Transverse colon (tissue), 4 donors: ENCODE measurements around the gene UPK1A. TPM values are rescaled to one million over a fixed set of nuclear protein-coding genes. Genes with fewer than 3 reads are reported as not detected.
A peak's percentile ranks its signal among the peaks of the same experiment; 100 is the strongest.

Experiments
- DNase-seq: peaks from one replicate; pipeline ENCODE4 v3.0.0-alpha.2; 2019
- H3K27ac ChIP-seq, 4 donors: fragments of 200-600 bp; sonication (generic); 2 replicates each; pipeline ENCODE4 v1.5.1; 2016 to 2018; ENCODE audit warnings: inconsistent platforms in 4 of 4
- H3K27me3 ChIP-seq: fragments of 200-600 bp; sonication (generic); 2 replicates; pipeline ENCODE4 v1.5.1; 2017; ENCODE audit warnings: inconsistent platforms
- H3K36me3 ChIP-seq, 4 donors: fragments of 200-600 bp; sonication (generic); 2 replicates each; pipeline ENCODE4 v1.5.1; 2017 to 2019; ENCODE audit warnings: inconsistent platforms in 4 of 4
- H3K4me1 ChIP-seq, 4 donors: fragments of 200-600 bp; sonication (generic); 2 replicates each; pipeline ENCODE4 v1.5.1; 2017 to 2020; ENCODE audit warnings: inconsistent platforms in 4 of 4
- H3K4me3 ChIP-seq, 4 donors: fragments of 200-600 bp; sonication (generic); 1 replicate in 1 of 4; 2 replicates in 3 of 4; pipeline versions ENCODE4 v1.5.1 to v1.6.1; 2017 to 2019; ENCODE audit warnings: inconsistent platforms in 4 of 4
- H3K9me3 ChIP-seq, 2 donors: fragments of 200-600 bp; sonication (generic); 2 replicates each; pipeline ENCODE4 v1.5.1; 2017 to 2019; ENCODE audit warnings: inconsistent platforms in 2 of 2
- EP300 ChIP-seq: sonication (generic); formaldehyde crosslinking; IDR thresholded peaks from one replicate; pipeline ENCODE4 v1.6.1; 2017; ENCODE audit warnings: antibody characterized with exemption, low read depth
- POLR2A ChIP-seq: fragments of 450-650 bp; IDR thresholded peaks from one replicate; pipeline ENCODE4 v1.6.1; 2016; ENCODE audit warnings: antibody characterized with exemption, mild to moderate bottlenecking, moderate library complexity
- POLR2AphosphoS5 ChIP-seq, 3 donors: sonication (generic); formaldehyde crosslinking; IDR thresholded peaks; one replicate each; pipeline ENCODE4 v1.6.1; 2016; ENCODE audit warnings: antibody characterized with exemption in 3 of 3
- WGBS, 2 donors: methylation state at CpG; one replicate each; pipeline ENCODE4 v1.1.5; 2018; ENCODE audit warnings: low coverage in 1 of 2; 5-methylcytosine and 5-hydroxymethylcytosine counted together
- in situ Hi-C, 4 donors: fragments of 200-750 bp; cut with MboI; loops; one replicate each; pipeline versions ENCODE4 v1.15.0 to v1.15.1; 2017; ENCODE audit warnings: low sequenced_read_pairs in 3 of 4, low pct_ligation_motif_present in 1 of 4, low pct_unique_long_range_greater_than_20kb in 1 of 4
- intact Hi-C: fragments of 100-400 bp; cut with DNase I; formaldehyde crosslinking; loops from one replicate; pipeline ENCODE4 v1.15.1; 2023; ENCODE audit warnings: low total_unique reads
- total RNA-seq, 4 donors: library from RNA; depleted of rRNA; stranded (reverse); fragments of >200 nt; gene quantifications; one replicate each; pipeline ENCODE4 v1.1.0, GENCODE V29; 2016
- TF ChIP-seq, protein P1 (sequence below), 5 experiments: fragments of 200-600 bp in 3 of 5; fragments of 450-650 bp in 2 of 5; sonication (generic) in 3 of 5; IDR thresholded peaks; 1 replicate in 2 of 5; 2 replicates in 3 of 5; pipeline ENCODE4 v1.5.1; 2016 to 2017; ENCODE audit warnings: antibody characterized with exemption in 5 of 5, inconsistent platforms in 3 of 5, mild to moderate bottlenecking in 2 of 5, moderate library complexity in 1 of 5

The UPK1A gene
- total RNA-seq, 4 donors from 2014 or later = not detected

DNA sequence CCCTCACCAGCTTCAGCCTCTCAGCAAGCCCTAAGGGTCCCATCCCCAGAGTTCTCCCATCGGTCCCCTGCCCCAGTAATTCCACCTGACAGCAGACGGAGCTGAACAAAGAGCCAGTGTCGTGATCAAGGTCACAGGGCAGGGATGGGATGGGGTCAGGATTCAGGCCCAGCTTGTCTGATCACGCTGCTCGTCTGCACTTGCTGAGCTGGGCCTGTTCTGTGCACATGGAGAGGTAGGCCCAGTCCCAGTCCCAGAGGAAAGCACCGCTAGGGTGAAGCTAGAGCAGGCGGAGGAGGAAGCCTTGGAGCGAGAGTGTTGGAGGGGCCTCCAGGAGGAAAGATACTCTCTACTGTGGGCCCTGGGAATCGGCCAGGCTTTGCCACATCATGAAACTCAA lies 44.6 kb upstream of the UPK1A start:
- intact Hi-C loops (no loop called here), in situ Hi-C loops (no loop called here)
- H3K27ac ChIP-seq = no peak overlapping the region
- DNase-seq = no peak
- H3K9me3 ChIP-seq = no peaks in the 10 kb centered on the region
- no peak for TF ChIP-seq POLR2A
- no peak for TF ChIP-seq EP300
- TF ChIP-seq, protein P1, sequence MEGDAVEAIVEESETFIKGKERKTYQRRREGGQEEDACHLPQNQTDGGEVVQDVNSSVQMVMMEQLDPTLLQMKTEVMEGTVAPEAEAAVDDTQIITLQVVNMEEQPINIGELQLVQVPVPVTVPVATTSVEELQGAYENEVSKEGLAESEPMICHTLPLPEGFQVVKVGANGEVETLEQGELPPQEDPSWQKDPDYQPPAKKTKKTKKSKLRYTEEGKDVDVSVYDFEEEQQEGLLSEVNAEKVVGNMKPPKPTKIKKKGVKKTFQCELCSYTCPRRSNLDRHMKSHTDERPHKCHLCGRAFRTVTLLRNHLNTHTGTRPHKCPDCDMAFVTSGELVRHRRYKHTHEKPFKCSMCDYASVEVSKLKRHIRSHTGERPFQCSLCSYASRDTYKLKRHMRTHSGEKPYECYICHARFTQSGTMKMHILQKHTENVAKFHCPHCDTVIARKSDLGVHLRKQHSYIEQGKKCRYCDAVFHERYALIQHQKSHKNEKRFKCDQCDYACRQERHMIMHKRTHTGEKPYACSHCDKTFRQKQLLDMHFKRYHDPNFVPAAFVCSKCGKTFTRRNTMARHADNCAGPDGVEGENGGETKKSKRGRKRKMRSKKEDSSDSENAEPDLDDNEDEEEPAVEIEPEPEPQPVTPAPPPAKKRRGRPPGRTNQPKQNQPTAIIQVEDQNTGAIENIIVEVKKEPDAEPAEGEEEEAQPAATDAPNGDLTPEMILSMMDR (IDR thresholded peaks at IDR 0.05) = no peak
- TF ChIP-seq POLR2AphosphoS5 (IDR thresholded peaks at IDR 0.05) = no peak
- no peaks in the 10 kb centered on the region for H3K4me1 ChIP-seq
- no peak overlapping the region for H3K4me3 ChIP-seq
- H3K27me3 ChIP-seq = no peaks in the 10 kb centered on the region
- 95 to 100% methylated on average over 2 to 9 of the region's 9 CpGs for WGBS, 2 donors
- H3K36me3 ChIP-seq = no peaks in the 10 kb centered on the region

DNA sequence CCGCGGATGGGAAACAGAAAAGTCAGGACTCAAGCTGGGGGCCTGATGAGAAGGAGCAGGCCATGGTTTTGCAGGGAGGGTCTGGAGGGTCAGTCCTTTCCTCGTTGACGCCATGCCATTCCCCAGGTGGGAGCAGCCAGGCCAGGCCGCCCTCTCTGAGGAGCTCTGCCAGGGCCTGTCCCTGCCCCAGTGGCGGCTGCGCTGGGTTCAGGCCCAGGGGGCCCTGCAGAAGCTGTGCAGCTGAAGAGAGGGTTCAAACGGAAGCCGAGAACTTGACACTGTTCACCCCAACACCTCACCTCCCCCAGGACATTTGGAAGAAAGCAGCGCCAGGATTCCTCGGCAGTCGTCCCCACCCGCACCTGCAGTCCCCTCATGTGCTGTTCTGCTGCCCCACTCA lies 43.6 kb upstream of the UPK1A start:
- intact Hi-C loops = no loop called here
- H3K9me3 ChIP-seq = no peaks in the 10 kb centered on the region
- peaks cover 0 to 2% (median 0%) of the 10 kb centered on the region in 4 donors for H3K4me1 ChIP-seq
- in situ Hi-C loops = no loop called here
- no peak overlapping the region for H3K27ac ChIP-seq
- no peaks in the 10 kb centered on the region for H3K36me3 ChIP-seq
- no peak for TF ChIP-seq EP300
- TF ChIP-seq, protein P1 (IDR thresholded peaks at IDR 0.05) = no peak
- no peak for TF ChIP-seq POLR2A
- TF ChIP-seq POLR2AphosphoS5 (IDR thresholded peaks at IDR 0.05) = no peak
- no peaks in the 10 kb centered on the region for H3K27me3 ChIP-seq
- WGBS, 2 donors = 92 to 95% methylated on average over 2 to 13 of the region's 13 CpGs
- no peak for DNase-seq
- no peak overlapping the region for H3K4me3 ChIP-seq

DNA sequence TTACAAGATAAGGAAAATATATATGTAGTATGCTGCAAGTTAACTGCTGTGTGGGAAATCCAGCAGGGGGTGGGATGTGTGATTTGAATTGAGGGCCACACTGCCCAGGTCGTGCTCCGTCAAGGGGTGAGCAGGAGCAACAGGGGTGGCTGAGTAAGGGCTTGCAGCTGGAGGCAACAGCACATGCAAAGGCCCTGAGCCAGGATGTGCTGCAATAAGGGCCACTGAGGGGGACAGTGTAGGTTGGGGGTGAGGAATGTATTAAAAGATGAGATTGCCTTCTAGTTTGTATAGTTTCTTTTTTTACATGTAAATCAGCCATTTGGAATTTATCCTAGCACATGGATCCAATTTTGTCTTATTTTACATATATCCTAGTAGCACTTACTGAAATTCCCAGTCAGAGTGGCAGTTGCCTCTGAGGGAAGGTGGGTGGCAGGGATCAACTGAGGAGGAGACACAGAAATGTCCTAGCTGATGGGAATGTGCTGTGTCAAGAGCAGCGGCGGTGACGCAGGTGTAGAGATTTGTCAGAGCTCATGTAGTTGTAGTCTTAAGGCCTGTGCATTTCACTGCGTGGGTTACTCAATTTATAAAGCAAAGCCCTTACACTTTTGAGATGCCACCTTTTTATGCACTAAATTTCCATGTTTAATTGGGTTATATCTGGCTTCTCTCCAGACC lies 42.8 kb upstream of the UPK1A start:
- TF ChIP-seq POLR2A (no peak), EP300 (no peak), POLR2AphosphoS5 (IDR thresholded peaks at IDR 0.05) (no peak)
- TF ChIP-seq, protein P1 (IDR thresholded peaks at IDR 0.05) = no peak
- in situ Hi-C loops (no loop called here), intact Hi-C loops (no loop called here)
- DNase-seq = no peak
- no peaks in the 10 kb centered on the region for H3K27me3 ChIP-seq
- 83 to 88% methylated on average over 2 to 6 of the region's 6 CpGs for WGBS, 2 donors
- no peaks in the 10 kb centered on the region for H3K9me3 ChIP-seq
- H3K36me3 ChIP-seq = no peaks in the 10 kb centered on the region
- H3K27ac ChIP-seq = no peak overlapping the region
- no peak overlapping the region for H3K4me3 ChIP-seq
- H3K4me1 ChIP-seq = peaks cover 0 to 8% (median 2%) of the 10 kb centered on the region in 4 donors

DNA sequence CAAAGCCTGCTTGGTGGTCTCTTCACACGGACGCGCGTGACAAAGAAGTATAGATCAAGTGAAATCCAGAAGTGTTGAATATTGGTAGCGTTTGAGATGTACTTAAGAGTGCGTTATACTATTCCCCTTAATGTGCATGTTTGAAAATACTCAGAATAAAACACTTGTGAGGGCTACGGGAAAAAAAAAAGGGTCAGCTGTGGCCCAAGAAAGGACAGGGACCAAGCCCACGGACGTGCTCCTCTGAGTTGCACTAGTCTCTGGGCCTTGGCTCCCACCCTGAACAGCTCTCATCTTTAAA lies 38.1 kb upstream of the UPK1A start:
- no peak for DNase-seq
- in situ Hi-C loops = no loop called here
- TF ChIP-seq EP300 (no peak), POLR2AphosphoS5 (IDR thresholded peaks at IDR 0.05) (no peak), POLR2A (no peak)
- TF ChIP-seq, protein P1 (IDR thresholded peaks at IDR 0.05) = no peak
- Histone ChIP-seq H3K27ac (peak overlapping the region; percentile 92 to 97 (median 94)), H3K4me1 (peaks cover 9 to 21% (median 12%) of the 10 kb centered on the region in 4 donors), H3K27me3 (no peaks in the 10 kb centered on the region), H3K4me3 (peak overlapping the region; percentile 52 to 98 (median 91)), H3K9me3 (no peaks in the 10 kb centered on the region), H3K36me3 (peaks cover 0 to 26% (median 7%) of the 10 kb centered on the region in 4 donors)
- 0 to 21% methylated on average over 3 to 9 of the region's 9 CpGs for WGBS, 2 donors
- intact Hi-C loops = no loop called here
